Measurements from ENCODE around the gene FXR1.
"Not testable (repeated sequence)": the region's sequence is repeated elsewhere in the genome, so short reads cannot be mapped to it uniquely, and the experiment has no call there.

The FXR1 gene

GRCh38 chr3:180940826-180941225 is 28.4 kb downstream of the FXR1 start:
- DNase-seq = no peak

- DNase-seq = no peak
These were observed 35.4 kb downstream of the FXR1 start for GRCh38 chr3:180947761-180948390.

DNA sequence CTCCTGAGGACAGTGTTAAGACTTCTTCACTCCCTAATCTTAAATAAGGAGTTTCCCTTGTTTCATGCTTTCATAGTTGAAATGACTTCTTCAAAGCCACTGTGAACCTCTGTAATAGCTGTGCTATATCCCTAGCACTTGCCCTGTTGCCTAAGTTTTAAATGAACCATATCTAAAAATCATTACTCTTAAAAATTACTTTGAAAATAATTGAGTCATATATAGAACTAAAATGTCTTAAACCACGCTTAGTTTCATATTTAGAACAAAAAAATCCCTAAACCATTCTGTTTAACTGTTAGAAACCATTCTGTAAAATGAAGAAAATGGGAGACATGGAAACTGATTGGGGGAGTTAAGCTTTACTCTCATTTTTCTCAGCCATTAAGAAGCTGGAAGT is 47.2 kb downstream of the FXR1 start:
- no peak for DNase-seq

- DNase-seq = no peak
These were observed 48.6 kb downstream of the FXR1 start for GRCh38 chr3:180961087-180961486.

- no peak for DNase-seq
These were observed 49.1 kb downstream of the FXR1 start for GRCh38 chr3:180961552-180961951.

DNA sequence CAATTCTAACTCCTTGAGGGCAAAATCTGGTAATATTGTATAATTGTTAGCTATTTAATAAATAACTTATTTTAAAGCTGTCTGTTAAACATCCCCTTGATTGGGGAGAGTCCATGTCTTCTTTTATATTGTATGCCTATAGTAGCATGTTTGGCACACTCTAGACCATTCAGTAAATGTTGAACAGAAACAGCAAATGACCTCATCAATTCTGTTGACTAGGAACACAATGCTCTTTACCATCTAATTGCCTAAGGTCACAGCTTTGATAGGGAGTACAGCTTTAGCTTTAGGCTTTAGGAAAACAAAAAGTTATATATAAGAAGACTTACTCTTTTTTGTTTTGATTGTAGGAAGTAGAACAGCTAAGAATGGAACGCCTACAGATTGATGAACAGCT is 50.1 kb downstream of the FXR1 start:
- DNase-seq = no peak

DNA sequence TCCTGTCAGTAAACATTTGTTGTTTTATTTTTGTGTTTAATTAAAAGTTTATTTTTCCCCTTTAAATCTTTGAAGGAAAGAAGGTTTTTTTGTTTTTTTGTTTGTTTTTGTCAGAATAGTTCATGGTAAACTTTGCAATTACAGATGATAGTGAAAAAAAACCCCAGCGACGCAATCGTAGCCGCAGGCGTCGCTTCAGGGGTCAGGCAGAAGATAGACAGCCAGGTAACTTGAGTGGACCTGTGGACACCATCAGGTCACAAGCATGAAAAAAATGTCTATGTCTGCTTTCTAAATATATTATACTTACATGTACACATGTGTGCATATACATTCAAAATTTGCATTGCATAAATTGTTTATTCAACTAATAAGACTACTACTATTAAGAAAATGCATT is 58.5 kb downstream of the FXR1 start:
- no peak for DNase-seq

GRCh38 chr3:180973543-180973942 is 61.1 kb downstream of the FXR1 start:
- DNase-seq = no peak

- no peak for DNase-seq
These were observed 61.8 kb downstream of the FXR1 start for GRCh38 chr3:180974286-180974685.

DNA sequence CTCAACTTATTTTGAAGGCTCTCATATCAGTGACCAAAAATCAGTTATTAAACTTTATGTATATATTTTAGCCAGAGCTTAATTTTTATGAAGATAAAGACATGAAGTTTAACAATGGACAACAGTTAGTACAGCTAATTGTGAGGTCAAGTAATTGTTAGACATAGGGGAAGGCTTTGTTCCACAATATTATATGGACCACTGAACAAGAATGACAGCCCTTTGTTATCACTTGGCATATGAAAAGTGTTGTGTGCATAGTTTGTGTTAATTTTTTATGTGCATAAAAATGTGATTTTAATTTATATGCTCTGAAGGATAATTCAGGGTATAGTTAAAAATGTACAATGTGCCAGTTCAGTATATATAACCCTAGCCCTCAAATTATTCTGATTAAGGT is 65.0 kb downstream of the FXR1 start:
- DNase-seq = no peak

DNA sequence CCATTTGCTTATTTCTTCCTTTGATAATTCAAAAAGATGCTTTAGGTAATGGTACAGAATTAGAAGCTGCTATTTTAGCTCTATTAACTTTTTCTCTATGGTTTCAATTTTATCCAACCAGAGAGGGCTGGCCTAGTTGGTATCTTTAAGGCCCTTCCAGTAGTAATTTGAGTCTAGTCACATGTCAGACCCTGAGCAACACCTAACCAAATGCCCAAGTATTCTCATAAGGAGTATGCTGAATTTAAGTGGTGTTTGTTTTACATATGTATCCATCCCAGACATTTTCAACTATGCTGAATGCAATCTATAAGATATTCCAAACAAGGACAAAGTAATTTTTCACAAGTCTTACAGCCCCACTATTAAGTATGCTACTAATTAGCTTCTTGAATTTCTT is 67.5 kb downstream of the FXR1 start:
- no peak for DNase-seq

DNA sequence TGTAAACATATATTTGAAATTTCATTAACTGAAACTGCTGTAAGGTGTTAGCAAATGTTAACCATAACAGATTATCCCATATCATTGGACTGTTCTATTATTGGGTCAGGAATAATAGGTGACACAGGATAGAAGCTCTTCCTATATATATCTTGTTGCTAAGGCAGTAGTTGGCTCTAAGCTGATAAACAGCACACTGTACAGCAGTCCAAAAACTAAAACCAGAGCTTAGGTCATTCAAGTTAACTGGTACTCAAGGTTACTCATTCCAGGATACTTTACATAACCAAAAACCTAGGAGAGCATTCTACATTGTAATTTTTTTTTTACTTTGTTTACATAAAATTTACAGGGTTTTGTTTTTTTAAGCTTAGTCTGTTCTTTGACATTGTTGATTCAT is 68.1 kb downstream of the FXR1 start:
- DNase-seq = no peak

DNA sequence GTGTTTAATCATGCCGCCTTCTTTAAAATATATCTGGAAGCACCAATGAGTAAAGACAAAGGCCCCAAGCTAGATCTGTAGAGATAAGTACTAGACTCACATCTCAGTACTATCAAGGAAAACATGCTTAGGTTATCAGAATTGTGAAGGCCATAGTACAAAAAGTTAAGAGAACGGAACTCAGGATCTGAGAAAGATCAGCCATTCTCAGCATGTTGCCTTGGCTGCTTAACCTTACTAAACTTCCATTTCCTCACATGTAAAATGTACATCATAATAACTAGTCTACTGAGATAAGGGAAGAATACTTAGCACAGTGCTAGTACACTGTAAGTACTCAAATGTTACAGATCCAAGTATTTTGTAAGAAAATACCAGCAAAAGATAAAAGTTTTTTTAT is 69.4 kb downstream of the FXR1 start:
- DNase-seq = no peak

DNA sequence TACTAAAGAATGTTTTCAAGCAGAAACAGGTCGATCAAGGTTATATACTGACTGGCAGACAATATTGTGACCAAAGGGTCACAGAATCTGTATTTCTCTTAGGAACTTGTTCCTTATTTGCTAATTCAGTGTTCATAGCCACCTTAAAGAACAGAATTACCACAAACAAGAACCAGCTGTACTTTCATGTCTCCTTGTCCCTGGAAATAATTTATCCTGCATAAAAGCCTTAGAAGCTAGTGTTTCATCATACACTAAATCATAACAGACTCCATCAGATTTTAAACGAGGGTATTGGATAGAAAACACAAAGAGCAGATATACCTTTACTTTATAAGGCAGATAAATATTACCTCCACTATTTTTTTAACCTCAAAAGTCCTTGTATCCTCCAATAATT is 70.7 kb downstream of the FXR1 start:
- DNase-seq = no peak

DNA sequence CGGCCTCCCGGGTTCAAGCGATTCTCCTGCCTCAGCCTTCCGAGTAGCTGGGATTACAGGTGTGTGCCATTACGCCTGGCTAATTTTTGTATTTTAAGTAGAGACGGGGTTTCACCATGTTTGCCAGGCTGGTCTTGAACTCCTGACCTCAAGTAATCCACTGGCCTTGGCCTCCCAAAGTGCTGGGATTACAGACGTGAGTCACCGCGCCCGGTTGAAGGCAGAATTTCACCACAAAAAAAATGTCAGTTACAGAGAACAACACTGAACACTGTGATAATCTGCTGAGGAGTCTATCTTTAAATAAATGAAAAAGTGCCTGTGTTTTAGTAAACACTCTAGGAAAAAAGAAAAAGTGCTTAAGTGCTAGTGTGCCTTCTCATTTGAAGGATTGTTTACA is 73.9 kb downstream of the FXR1 start:
- not testable (repeated sequence) for DNase-seq

DNA sequence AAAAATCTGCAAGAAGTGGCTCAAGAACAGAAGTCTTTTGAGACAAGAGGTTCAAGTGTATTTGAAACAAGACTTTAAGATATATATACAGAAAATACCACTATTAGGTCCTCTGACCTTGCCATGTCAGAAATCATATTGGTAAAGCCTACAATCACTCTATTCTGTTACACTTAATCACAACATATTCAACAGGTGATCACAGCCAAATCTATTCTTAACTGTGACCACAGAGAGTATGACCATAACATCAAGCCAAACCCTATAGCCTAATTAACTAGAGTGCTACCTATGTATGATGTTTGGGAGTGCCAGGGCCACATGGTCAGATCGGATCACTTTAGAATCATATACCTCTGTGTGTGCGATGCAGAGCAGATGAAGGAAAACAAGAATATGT is 74.9 kb downstream of the FXR1 start:
- no peak for DNase-seq

- DNase-seq = peak; percentile 95
These were observed 77.1 kb downstream of the FXR1 start, which contains the start of gene DNAJC19 for GRCh38 chr3:180989291-180990163. Gene DNAJC19, minus strand, starts transcription at chr3:180989736. Its CDS starts 134 bp downstream, at chr3:180989602.

- DNase-seq = no peak
These were observed 78.0 kb downstream of the FXR1 start for GRCh38 chr3:180990505-180990904.

- no peak for DNase-seq
These were observed 84.0 kb downstream of the FXR1 start for GRCh38 chr3:180996415-180996932.

GRCh38 chr3:181002331-181002730 is 89.9 kb downstream of the FXR1 start:
- not testable (repeated sequence) for DNase-seq

GRCh38 chr3:181003469-181003868 is 91.0 kb downstream of the FXR1 start:
- not testable (repeated sequence) for DNase-seq

DNA sequence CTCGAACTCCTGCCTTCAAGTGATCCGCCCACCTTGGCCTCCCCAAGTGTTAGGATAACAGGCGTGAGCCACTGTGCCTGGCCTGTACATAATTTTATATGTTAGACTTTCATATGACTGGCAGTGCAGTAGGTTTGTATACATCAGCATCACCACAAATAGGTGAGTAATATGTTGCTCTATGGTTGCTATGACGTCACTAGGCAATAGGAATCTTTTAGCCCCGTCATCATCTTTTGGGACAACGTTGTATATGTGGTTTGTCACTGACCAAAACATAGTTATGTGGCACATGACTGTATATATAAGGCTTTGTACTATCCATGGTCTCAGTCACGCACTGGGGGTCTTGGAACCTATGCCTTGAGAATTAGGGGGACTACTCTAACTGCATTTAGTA is 94.1 kb downstream of the FXR1 start:
- DNase-seq = no peak

DNA sequence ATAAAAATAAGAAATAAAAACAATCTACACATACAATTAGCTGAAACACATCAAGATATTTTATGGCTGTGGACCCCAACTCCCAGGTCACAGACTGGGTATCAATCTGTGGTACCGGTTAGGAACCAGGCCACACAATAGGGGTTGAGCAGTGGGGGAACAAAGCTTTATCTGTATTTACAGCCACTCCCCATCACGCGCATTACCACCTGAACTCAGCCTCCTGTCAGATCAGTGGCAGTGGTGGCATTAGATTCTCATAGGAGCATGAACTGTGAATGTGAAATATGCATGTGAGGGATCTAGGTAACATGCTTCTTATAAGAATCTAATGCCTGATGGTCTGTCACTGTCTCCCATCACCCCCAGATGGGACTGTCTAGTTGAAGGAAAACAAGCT is 94.8 kb downstream of the FXR1 start:
- DNase-seq = no peak

GRCh38 chr3:181008796-181009195 is 96.3 kb downstream of the FXR1 start:
- no peak for DNase-seq
